Spleen (tissue), 11 donors: ENCODE results near the gene TPCN2. TPM values are rescaled to one million over a fixed set of nuclear protein-coding genes. Genes with fewer than 3 reads are reported as not detected.
A peak's percentile ranks its signal among the peaks of the same experiment; 100 is the strongest.

Experiments
- DNase-seq: peaks from one replicate; pipeline ENCODE4 v3.0.0-alpha.2; 2020
- H3K27ac ChIP-seq, 8 donors: fragments of 200-600 bp; sonication (generic) in 7 of 8; 1 replicate in 4 of 8; 2 replicates in 4 of 8; pipeline versions ENCODE4 v1.5.0 to v1.8.0; 2016 to 2021; ENCODE audit warnings: inconsistent platforms in 4 of 8, mild to moderate bottlenecking in 4 of 8, moderate library complexity in 1 of 8
- H3K27me3 ChIP-seq, 7 donors: fragments of 200-600 bp; sonication (generic) in 6 of 7; replicated peaks in 1 of 7; 1 replicate in 4 of 7; 2 replicates in 3 of 7; pipeline versions ENCODE4 v1.5.0 to v1.8.0; 2016 to 2021; ENCODE audit warnings: inconsistent platforms in 3 of 7, mild to moderate bottlenecking in 1 of 7
- H3K36me3 ChIP-seq, 6 donors: fragments of 200-600 bp; sonication (generic) in 5 of 6; 1 replicate in 4 of 6; 2 replicates in 2 of 6; pipeline versions ENCODE4 v1.5.0 to v1.8.0; 2016 to 2021; ENCODE audit warnings: inconsistent platforms in 2 of 6
- H3K4me1 ChIP-seq, 6 donors: fragments of 200-600 bp; sonication (generic) in 5 of 6; 1 replicate in 3 of 6; 2 replicates in 3 of 6; pipeline versions ENCODE4 v1.5.0 to v1.8.0; 2016 to 2021; ENCODE audit warnings: inconsistent platforms in 3 of 6
- H3K4me3 ChIP-seq, 8 donors: fragments of 200-600 bp; sonication (generic) in 7 of 8; 1 replicate in 4 of 8; 2 replicates in 4 of 8; pipeline versions ENCODE4 v1.5.0 to v1.8.0; 2016 to 2021; ENCODE audit warnings: inconsistent platforms in 4 of 8, mild to moderate bottlenecking in 4 of 8, moderate library complexity in 2 of 8
- H3K9me3 ChIP-seq, 8 donors: fragments of 200-600 bp; sonication (generic) in 7 of 8; 1 replicate in 4 of 8; 2 replicates in 4 of 8; pipeline versions ENCODE4 v1.5.0 to v1.8.0; 2016 to 2021; ENCODE audit warnings: inconsistent platforms in 4 of 8
- POLR2A ChIP-seq, 3 donors: fragments of 450-650 bp; IDR thresholded peaks; one replicate each; pipeline ENCODE4 v1.5.1; 2017; ENCODE audit warnings: antibody characterized with exemption in 3 of 3, mild to moderate bottlenecking in 1 of 3
- POLR2AphosphoS5 ChIP-seq, 3 donors: sonication (generic); formaldehyde crosslinking; IDR thresholded peaks; one replicate each; pipeline ENCODE4 v1.5.1; 2017; ENCODE audit warnings: antibody characterized with exemption in 3 of 3
- WGBS, 5 donors: extraction: QIAGEN DNeasy Blood & Tissue Kit in 3 of 5; methylation state at CpG; one replicate each; pipeline versions ENCODE4 v1.1.5 to v1.1.7; 2013 to 2018; 5-methylcytosine and 5-hydroxymethylcytosine counted together
- intact Hi-C: fragments of 100-400 bp; cut with DNase I; formaldehyde crosslinking; loops from one replicate; pipeline ENCODE4 v1.15.0; 2023; ENCODE audit warnings: low total_unique reads
- polyA plus RNA-seq, 3 donors: library from polyadenylated mRNA; stranded (reverse); fragments of 200-250 nt; gene quantifications; one replicate each; pipeline ENCODE4 v1.2.1, GENCODE V29; 2013
- total RNA-seq, 7 donors: library from RNA; depleted of rRNA in 3 of 7; stranded (reverse); fragments of >200 nt in 3 of 7; fragmentation: NEBNext Ultra II Directional in 4 of 7; extraction: Animal tissue kit (Norgen Biotek cat#: 25700) in 4 of 7; gene quantifications; one replicate each; pipeline versions ENCODE4 v1.1.0 to v1.2.1, GENCODE V29; 2016 to 2021
- TF ChIP-seq, protein P1 (sequence below), 11 experiments: fragments of 200-600 bp in 7 of 11; fragments of 450-650 bp in 4 of 11; sonication (generic) in 4 of 11; IDR thresholded peaks in 8 of 11; conservative IDR thresholded peaks in 3 of 11; 1 replicate in 7 of 11; 2 replicates in 4 of 11; pipeline versions ENCODE4 v1.4.0 to v1.8.0; 2016 to 2021; ENCODE audit warnings: antibody characterized with exemption in 11 of 11, inconsistent platforms in 4 of 11, mild to moderate bottlenecking in 1 of 11
- donor health status: healthy with polysubstance abuse.
- donor health status: DM: no; HTN: no; CAD: no; lungs with moderate emphysema.
- donor health status: DM: no; HTN: no; CAD: no.
- donor health status: Bipolar disorder and iron deficiency.
- donor health status: healthy.
- donor health status: DM: no; HTN: no; CAD: no.
- donor health status: DM: yes; HTN: yes; CAD: no.

Gene TPCN2
- total and polyA plus RNA-seq, 10 donors, result 3.6 to 30.4 (median 24.1) TPM

DNA sequence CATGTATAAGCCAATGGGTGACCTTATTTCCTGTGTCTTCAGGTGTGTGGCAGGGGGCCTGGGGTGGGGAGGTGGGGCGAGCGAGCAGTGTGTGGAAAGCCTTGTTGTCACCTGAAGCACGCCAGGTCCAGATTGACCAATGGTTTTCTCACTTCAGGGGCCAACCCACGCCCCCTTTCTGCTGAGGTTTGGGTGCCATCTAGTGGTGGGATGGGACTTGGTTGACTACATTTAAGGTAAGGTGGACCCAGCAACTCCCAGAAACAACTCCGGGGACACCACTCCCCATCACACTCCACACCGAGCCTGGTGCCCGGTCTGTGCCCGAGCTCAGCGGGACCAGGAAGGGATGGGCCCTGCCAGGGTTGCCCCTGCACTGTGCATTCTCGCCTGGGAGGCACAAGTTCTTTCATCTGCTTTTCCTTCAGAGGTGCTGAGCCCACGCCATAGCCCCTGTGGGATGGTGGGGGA is 40.0 kb downstream of the TPCN2 start:
- TF ChIP-seq, protein P1, sequence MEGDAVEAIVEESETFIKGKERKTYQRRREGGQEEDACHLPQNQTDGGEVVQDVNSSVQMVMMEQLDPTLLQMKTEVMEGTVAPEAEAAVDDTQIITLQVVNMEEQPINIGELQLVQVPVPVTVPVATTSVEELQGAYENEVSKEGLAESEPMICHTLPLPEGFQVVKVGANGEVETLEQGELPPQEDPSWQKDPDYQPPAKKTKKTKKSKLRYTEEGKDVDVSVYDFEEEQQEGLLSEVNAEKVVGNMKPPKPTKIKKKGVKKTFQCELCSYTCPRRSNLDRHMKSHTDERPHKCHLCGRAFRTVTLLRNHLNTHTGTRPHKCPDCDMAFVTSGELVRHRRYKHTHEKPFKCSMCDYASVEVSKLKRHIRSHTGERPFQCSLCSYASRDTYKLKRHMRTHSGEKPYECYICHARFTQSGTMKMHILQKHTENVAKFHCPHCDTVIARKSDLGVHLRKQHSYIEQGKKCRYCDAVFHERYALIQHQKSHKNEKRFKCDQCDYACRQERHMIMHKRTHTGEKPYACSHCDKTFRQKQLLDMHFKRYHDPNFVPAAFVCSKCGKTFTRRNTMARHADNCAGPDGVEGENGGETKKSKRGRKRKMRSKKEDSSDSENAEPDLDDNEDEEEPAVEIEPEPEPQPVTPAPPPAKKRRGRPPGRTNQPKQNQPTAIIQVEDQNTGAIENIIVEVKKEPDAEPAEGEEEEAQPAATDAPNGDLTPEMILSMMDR (IDR thresholded peaks at IDR 0.05 in 8 of 11, conservative IDR thresholded peaks at IDR 0.05 in 3 of 11), result peak; percentile 35 to 76 (median 70)
- TF ChIP-seq POLR2A (IDR thresholded peaks at IDR 0.05) (no peak), POLR2AphosphoS5 (IDR thresholded peaks at IDR 0.05) (peak in 1 of 3 donors; percentile 47)
- Histone ChIP-seq H3K9me3 (peaks cover 0 to 6% (median 5%) of the 10 kb centered on the region in 8 donors), H3K4me1 (peaks cover 0 to 6% (median 0%) of the 10 kb centered on the region in 6 donors), H3K36me3 (peaks cover 0 to 98% (median 28%) of the 10 kb centered on the region in 6 donors), H3K27me3 (no peaks in the 10 kb centered on the region), H3K4me3 (no peak overlapping the region), H3K27ac (no peak overlapping the region)
- no peak for DNase-seq
- intact Hi-C loops, result no loop called here
- 38 to 48% (median 48%) methylated on average over 10 to 11 of the region's 11 CpGs for WGBS, 5 donors

DNA sequence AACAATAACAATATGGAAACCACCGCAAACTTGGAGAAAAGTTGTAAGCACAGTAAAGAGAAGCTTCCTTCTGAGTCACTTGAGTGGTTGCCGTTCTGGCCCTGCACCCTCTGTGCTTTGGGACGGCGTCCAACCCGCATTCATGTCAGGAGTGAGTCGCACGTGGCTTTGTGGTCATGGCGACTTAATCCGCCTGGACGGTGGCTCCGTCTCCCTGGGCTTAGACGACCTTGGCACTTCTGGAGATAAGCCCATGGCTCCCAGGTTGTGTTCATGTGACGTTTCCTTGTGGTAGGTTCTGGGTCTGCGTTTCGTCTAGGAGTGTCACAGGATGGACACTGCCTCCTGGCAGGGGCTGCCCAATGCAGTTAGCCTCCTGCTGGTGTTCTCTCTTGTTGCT is 40.5 kb downstream of the TPCN2 start:
- no peak for DNase-seq
- intact Hi-C loops, result no loop called here
- TF ChIP-seq POLR2A (IDR thresholded peaks at IDR 0.05), result no peak
- no peak for TF ChIP-seq POLR2AphosphoS5 (IDR thresholded peaks at IDR 0.05)
- TF ChIP-seq, protein P1 (IDR thresholded peaks at IDR 0.05 in 8 of 11, conservative IDR thresholded peaks at IDR 0.05 in 3 of 11), result no peak
- 66 to 79% (median 73%) methylated on average over 15 of the region's 15 CpGs for WGBS, 5 donors
- H3K36me3 ChIP-seq, result peaks cover 0 to 93% (median 26%) of the 10 kb centered on the region in 6 donors
- no peak overlapping the region for H3K4me3 ChIP-seq
- H3K9me3 ChIP-seq, result peaks cover 0 to 6% (median 5%) of the 10 kb centered on the region in 8 donors
- H3K4me1 ChIP-seq, result peaks cover 0 to 6% (median 0%) of the 10 kb centered on the region in 6 donors
- H3K27me3 ChIP-seq, result no peaks in the 10 kb centered on the region
- no peak overlapping the region for H3K27ac ChIP-seq

DNA sequence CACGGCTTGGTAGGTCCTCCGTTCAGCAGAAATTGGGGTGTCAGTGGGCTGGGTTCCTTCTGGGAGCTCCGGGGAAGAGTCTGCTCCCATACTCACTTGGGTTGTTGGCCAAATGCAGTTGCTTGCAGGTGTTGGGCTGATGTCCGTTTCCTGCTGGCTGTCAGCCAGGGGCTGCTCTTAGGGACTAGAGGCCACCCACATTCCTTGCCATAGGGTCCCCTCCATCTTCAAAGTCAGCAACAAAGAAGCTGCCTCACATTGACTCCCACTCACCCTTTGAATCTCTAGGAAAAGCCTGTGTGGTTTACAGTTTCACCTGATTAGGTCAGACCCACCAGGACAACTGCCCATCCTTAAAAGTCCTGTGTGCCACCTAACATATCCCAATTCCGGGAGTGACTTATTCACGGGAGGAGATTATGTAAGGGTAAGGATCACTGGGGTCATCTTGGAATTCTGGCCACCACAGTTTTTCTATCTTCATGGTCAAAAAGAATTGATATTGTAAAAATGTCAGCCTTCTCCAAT is 43.0 kb downstream of the TPCN2 start:
- WGBS, 5 donors, result 95 to 99% (median 98%) methylated on average over 6 of the region's 6 CpGs
- H3K9me3 ChIP-seq, result peaks cover 0 to 6% (median 5%) of the 10 kb centered on the region in 8 donors

DNA sequence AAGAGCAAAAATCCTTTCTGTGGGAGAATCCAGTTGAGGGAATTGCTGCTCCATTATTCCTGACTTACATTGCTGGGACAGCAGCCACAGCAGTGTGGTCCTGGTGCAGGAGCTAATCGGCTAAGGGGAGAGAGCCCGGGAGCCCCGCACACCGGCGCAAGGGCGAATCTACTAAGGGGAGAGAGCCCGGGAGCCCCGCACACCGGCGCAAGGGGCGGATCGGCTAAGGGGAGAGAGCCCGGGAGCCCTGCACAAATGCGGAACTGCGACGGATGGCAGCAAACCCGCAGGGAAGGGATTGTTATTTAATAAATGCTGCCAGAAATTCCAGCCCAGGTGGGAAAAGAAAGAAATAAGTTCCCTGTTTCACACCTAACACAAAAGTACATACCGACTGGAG is 43.5 kb downstream of the TPCN2 start:
- Histone ChIP-seq H3K27me3 (no peaks in the 10 kb centered on the region), H3K9me3 (peaks cover 0 to 6% (median 5%) of the 10 kb centered on the region in 8 donors), H3K36me3 (peaks cover 0 to 63% (median 11%) of the 10 kb centered on the region in 6 donors), H3K4me1 (peaks cover 0 to 6% (median 0%) of the 10 kb centered on the region in 6 donors), H3K27ac (no peak overlapping the region), H3K4me3 (no peak overlapping the region)
- no peak for DNase-seq
- TF ChIP-seq, protein P1 (IDR thresholded peaks at IDR 0.05 in 8 of 11, conservative IDR thresholded peaks at IDR 0.05 in 3 of 11), result no peak
- TF ChIP-seq POLR2AphosphoS5 (IDR thresholded peaks at IDR 0.05), result no peak
- TF ChIP-seq POLR2A (IDR thresholded peaks at IDR 0.05), result no peak
- WGBS, 5 donors, result 94 to 96% (median 95%) methylated on average over 18 of the region's 18 CpGs
- intact Hi-C loops, result no loop called here

More for the DNA sequence above, 43.0 kb downstream of the TPCN2 start:
- Histone ChIP-seq H3K27ac (no peak overlapping the region), H3K36me3 (peaks cover 0 to 68% (median 12%) of the 10 kb centered on the region in 6 donors), H3K4me3 (no peak overlapping the region), H3K4me1 (peaks cover 0 to 6% (median 0%) of the 10 kb centered on the region in 6 donors), H3K27me3 (no peaks in the 10 kb centered on the region)
- TF ChIP-seq POLR2AphosphoS5 (IDR thresholded peaks at IDR 0.05), result no peak
- no peak for TF ChIP-seq POLR2A (IDR thresholded peaks at IDR 0.05)
- TF ChIP-seq, protein P1 (IDR thresholded peaks at IDR 0.05 in 8 of 11, conservative IDR thresholded peaks at IDR 0.05 in 3 of 11), result no peak
- intact Hi-C loops, result no loop called here
- no peak for DNase-seq
